Activated effector memory CD4-positive, alpha-beta T cell treated with anti-CD3 and anti-CD28 coated beads, Interleukin-2, amount 50 U/mL, for 16 hours (primary cell): Measurements from ENCODE around the gene DENND4B.
"Not testable (repeated sequence)": the region's sequence is repeated elsewhere in the genome, so short reads cannot be mapped to it uniquely, and the experiment has no call there.

Experiments
- DNase-seq: peaks from one replicate; pipeline ENCODE4 v3.0.0-alpha.2; 2020

DENND4B gene

GRCh38 chr1:153922076-153922971, 24.2 kb downstream of the DENND4B start:
- DNase-seq, result no peak

- DNase-seq, result no peak
Measured at GRCh38 chr1:153921803-153922075, 24.8 kb downstream of the DENND4B start.

GRCh38 chr1:153921080-153921802, 25.3 kb downstream of the DENND4B start:
- no peak for DNase-seq

GRCh38 chr1:153919876-153920852, 26.4 kb downstream of the DENND4B start:
- no peak for DNase-seq

- no peak for DNase-seq
Measured at GRCh38 chr1:153916297-153916696, 30.2 kb downstream of the DENND4B start.

- no peak for DNase-seq
Measured at GRCh38 chr1:153912349-153912748, 34.2 kb downstream of the DENND4B start.

GRCh38 chr1:153910560-153910959, 36.0 kb downstream of the DENND4B start:
- DNase-seq, result not testable (repeated sequence)

GRCh38 chr1:153908071-153908470, 38.4 kb downstream of the DENND4B start:
- no peak for DNase-seq

GRCh38 chr1:153907134-153907533, 39.4 kb downstream of the DENND4B start:
- no peak for DNase-seq

GRCh38 chr1:153906396-153906795, 40.1 kb downstream of the DENND4B start:
- no peak for DNase-seq

GRCh38 chr1:153905908-153906307, 40.6 kb downstream of the DENND4B start:
- not testable (repeated sequence) for DNase-seq

GRCh38 chr1:153903841-153904455, 42.6 kb downstream of the DENND4B start:
- no peak for DNase-seq

- no peak for DNase-seq
Measured at GRCh38 chr1:153899509-153899908, 47.0 kb downstream of the DENND4B start.

GRCh38 chr1:153895866-153896265, 50.7 kb downstream of the DENND4B start:
- not testable (repeated sequence) for DNase-seq

- DNase-seq, result not testable (repeated sequence)
Measured at GRCh38 chr1:153891042-153891441, 55.5 kb downstream of the DENND4B start.

GRCh38 chr1:153888533-153888932, 58.0 kb downstream of the DENND4B start:
- no peak for DNase-seq

- DNase-seq, result no peak
Measured at GRCh38 chr1:153886127-153886526, 60.4 kb downstream of the DENND4B start.

GRCh38 chr1:153883223-153883622, 63.3 kb downstream of the DENND4B start:
- no peak for DNase-seq

- no peak for DNase-seq
Measured at GRCh38 chr1:153882296-153882912, 64.1 kb downstream of the DENND4B start.

GRCh38 chr1:153881751-153882150, 64.8 kb downstream of the DENND4B start:
- no peak for DNase-seq

GRCh38 chr1:153880962-153881361, 65.6 kb downstream of the DENND4B start:
- no peak for DNase-seq

GRCh38 chr1:153880024-153880423, 66.5 kb downstream of the DENND4B start:
- DNase-seq, result no peak
